IMR-90 (cell line): ENCODE measurements around the gene STON2. TPM values are rescaled to one million over a fixed set of nuclear protein-coding genes. Genes with fewer than 3 reads are reported as not detected.
"Not testable (repeated sequence)": the region's sequence is repeated elsewhere in the genome, so short reads cannot be mapped to it uniquely, and the experiment has no call there.

Experiments used
- ATAC-seq: fragments of 200-7000 bp; cut with Tn5 transposase; 2 replicates; pipeline ENCODE4 v1.9.1; 2020; ENCODE audit warnings: low read depth, mild to moderate bottlenecking, moderate library complexity
- BruUV-seq: library from RNA; stranded (reverse); fragments of 400-500 nt; replicated peaks from 2 replicates; lab custom pipeline; 2021; lab: Mats Ljungman, UMichigan
- CTCF ChIA-PET: fragments of 300-600 bp; formaldehyde crosslinking; extraction: SDS; loops from one replicate; lab custom pipeline; 2021; ENCODE audit warnings: antibody characterized with exemption; lab: Yijun Ruan, JAX
- POLR2A ChIA-PET: fragments of 300-600 bp; sonication (Branson Sonifier 250); formaldehyde crosslinking; loops from one replicate; lab custom pipeline; 2022; ENCODE audit warnings: antibody characterized with exemption; ENCODE audit not compliant: unreplicated experiment; lab: Charles Lee
- DNase-seq: peaks from one replicate; pipeline ENCODE4 v3.0.0; 2013
- H2AFZ ChIP-seq: replicated peaks from 2 replicates; pipeline ENCODE3; 2013; ENCODE audit warnings: low read length, mild to moderate bottlenecking; ENCODE audit not compliant: poor library complexity
- H2AK5ac ChIP-seq: 2 replicates; pipeline ENCODE4 v1.6.1; 2013; ENCODE audit warnings: low read depth, low read length, inconsistent platforms
- H2AK9ac ChIP-seq: replicated peaks from 2 replicates; pipeline ENCODE3; 2013; ENCODE audit warnings: mild to moderate bottlenecking, low read depth, low read length, moderate library complexity; ENCODE audit not compliant: poor library complexity
- H2BK120ac ChIP-seq: 2 replicates; pipeline ENCODE4 v1.6.1; 2013; ENCODE audit warnings: low read depth, low read length, inconsistent platforms
- H2BK15ac ChIP-seq: 3 replicates; pipeline ENCODE4 v1.6.1; 2013; ENCODE audit warnings: low read depth, low read length, inconsistent platforms
- H2BK20ac ChIP-seq: 2 replicates; pipeline ENCODE4 v1.6.1; 2013; ENCODE audit warnings: low read depth, mild to moderate bottlenecking, inconsistent platforms, low read length, moderate library complexity
- H2BK5ac ChIP-seq: 2 replicates; pipeline ENCODE4 v1.6.1; 2013; ENCODE audit warnings: mild to moderate bottlenecking, low read depth, low read length, inconsistent platforms; ENCODE audit not compliant: poor library complexity, severe bottlenecking
- H3K14ac ChIP-seq: replicated peaks from 2 replicates; pipeline ENCODE4 v1.6.1; 2013; ENCODE audit warnings: low read depth, low read length, inconsistent platforms
- H3K18ac ChIP-seq: 2 replicates; pipeline ENCODE4 v1.6.1; 2013; ENCODE audit warnings: low read depth, low read length, control low read depth
- H3K23ac ChIP-seq: 2 replicates; pipeline ENCODE4 v1.6.1; 2013; ENCODE audit warnings: low read depth, low read length, inconsistent platforms
- H3K27ac ChIP-seq: 2 replicates; pipeline ENCODE4 v1.5.1; 2013; ENCODE audit warnings: mild to moderate bottlenecking, control low read depth, low read length; ENCODE audit not compliant: insufficient read depth
- H3K27me3 ChIP-seq: 2 replicates; pipeline ENCODE4 v1.6.1; 2013; ENCODE audit warnings: low read length; ENCODE audit not compliant: control insufficient read depth, insufficient read depth
- H3K36me3 ChIP-seq: 2 replicates; pipeline ENCODE4 v1.6.1; 2013; ENCODE audit warnings: low read length, mixed read lengths; ENCODE audit not compliant: control insufficient read depth, insufficient read depth
- H3K4ac ChIP-seq: 2 replicates; pipeline ENCODE4 v1.6.1; 2013; ENCODE audit warnings: low read depth, low read length, inconsistent platforms
- H3K4me1 ChIP-seq: 2 replicates; pipeline ENCODE4 v1.6.1; 2013; ENCODE audit warnings: low read length, mixed read lengths; ENCODE audit not compliant: control insufficient read depth, insufficient read depth
- H3K4me2 ChIP-seq: 2 replicates; pipeline ENCODE4 v1.6.1; 2013; ENCODE audit warnings: low read depth, mild to moderate bottlenecking, control low read depth, low read length, moderate library complexity
- H3K4me3 ChIP-seq: 2 replicates; pipeline ENCODE4 v1.5.1; 2013; ENCODE audit warnings: low read depth, mild to moderate bottlenecking, control low read depth, low read length, moderate library complexity; ENCODE audit not compliant: insufficient read depth
- H3K56ac ChIP-seq: 2 replicates; pipeline ENCODE4 v1.6.1; 2013; ENCODE audit warnings: low read length, inconsistent platforms; ENCODE audit not compliant: insufficient read depth; ENCODE audit errors: extremely low read depth
- H3K79me1 ChIP-seq, 2 experiments: 2 replicates each; pipeline ENCODE4 v1.6.1; 2013; ENCODE audit warnings: low read length in 2 of 2, inconsistent platforms in 1 of 2, low read depth in 1 of 2
- H3K9ac ChIP-seq: 2 replicates; pipeline ENCODE4 v1.6.1; 2013; ENCODE audit warnings: low read depth, low read length, control low read depth
- H3K9me1 ChIP-seq: 2 replicates; pipeline ENCODE4 v1.6.1; 2013; ENCODE audit warnings: low read length, inconsistent platforms; ENCODE audit not compliant: insufficient read depth
- H3K9me3 ChIP-seq: 2 replicates; pipeline ENCODE4 v1.6.1; 2013; ENCODE audit warnings: low read length; ENCODE audit not compliant: control insufficient read depth, insufficient read depth
- H4K20me1 ChIP-seq: 2 replicates; pipeline ENCODE4 v1.6.1; 2013; ENCODE audit warnings: low read length, inconsistent platforms; ENCODE audit not compliant: insufficient read depth
- H4K5ac ChIP-seq: 2 replicates; pipeline ENCODE4 v1.6.1; 2013; ENCODE audit warnings: mild to moderate bottlenecking, low read depth, low read length, control low read depth
- H4K8ac ChIP-seq, 2 experiments: 2 replicates each; pipeline ENCODE4 v1.6.1; 2013; ENCODE audit warnings: low read depth in 2 of 2, low read length in 2 of 2, control low read depth in 1 of 2, inconsistent platforms in 1 of 2
- H4K91ac ChIP-seq: 2 replicates; pipeline ENCODE4 v1.6.1; 2013; ENCODE audit warnings: low read depth, low read length, inconsistent platforms; ENCODE audit not compliant: insufficient read depth
- WGBS, 2 experiments: methylation state at CpG; one replicate each; pipeline versions ENCODE4 v1.1.5 to v1.1.7; 2013; ENCODE audit warnings: missing lambda C conversion rate in 2 of 2; ENCODE audit not compliant: insufficient read length in 1 of 2; ENCODE audit errors: extremely low coverage in 2 of 2; 5-methylcytosine and 5-hydroxymethylcytosine counted together
- dilution Hi-C: fragments of 300-500 bp; cut with HindIII; formaldehyde crosslinking; loops from one replicate; pipeline ENCODE4 v1.14.3; 2018; ENCODE audit warnings: low sequenced_read_pairs; ENCODE audit not compliant: unreplicated experiment
- in situ Hi-C: fragments of 300-500 bp; cut with MboI; formaldehyde crosslinking; loops from 3 replicates; pipeline ENCODE4 v1.14.3; 2019; ENCODE audit warnings: low sequenced_read_pairs, inconsistent platforms, mixed read lengths
- intact Hi-C: fragments of 100-400 bp; cut with micrococcal nuclease; formaldehyde crosslinking; loops from 2 replicates; pipeline ENCODE4 v1.10.0; 2022
- polyA plus RNA-seq, 3 experiments: library from polyadenylated mRNA; depleted of rRNA; stranded (reverse); fragments of >200 nt; gene quantifications; 2 replicates each; pipeline ENCODE4 v1.2.3, GENCODE V29; 2012; ENCODE audit warnings: low replicate concordance in 1 of 3
- total RNA-seq: library from RNA; depleted of rRNA; stranded (reverse); fragments of >200 nt; gene quantifications from 2 replicates; pipeline ENCODE4 v1.2.3, GENCODE V29; 2012

Gene STON2
- total and polyA plus RNA-seq, 2 of the 4 experiments (the other 2 are of a cell fraction): not detected

GRCh38 chr14:81236849-81237248 lies 163.3 kb downstream of the STON2 start:
- no CpG with 5 or more reads among the region's 2 CpGs for WGBS, 2 experiments
- in situ Hi-C loops, H4K5ac ChIP-seq: not testable (repeated sequence)

More at GRCh38 chr14:81236849-81237248, 163.3 kb downstream of the STON2 start:
- H3K9ac ChIP-seq, intact Hi-C loops, H3K18ac ChIP-seq, H2AK9ac ChIP-seq, H3K27me3 ChIP-seq, H3K4me1 ChIP-seq, H2BK20ac ChIP-seq, H3K23ac ChIP-seq, ATAC-seq, DNase-seq, H3K27ac ChIP-seq, BruUV-seq, H3K9me1 ChIP-seq, H3K79me1 ChIP-seq, H3K4me3 ChIP-seq, CTCF ChIA-PET, dilution Hi-C loops, H3K14ac ChIP-seq, H3K4ac ChIP-seq, H3K9me3 ChIP-seq, H2AFZ ChIP-seq, H4K8ac ChIP-seq, H3K4me2 ChIP-seq, H2BK120ac ChIP-seq, POLR2A ChIA-PET, H3K36me3 ChIP-seq, H4K20me1 ChIP-seq, H3K56ac ChIP-seq, H2BK5ac ChIP-seq, H2AK5ac ChIP-seq, H2BK15ac ChIP-seq, H4K91ac ChIP-seq: not testable (repeated sequence)
